RWPE1 (cell line): ENCODE measurements around the gene OR5K1.
A peak's percentile ranks its signal among the peaks of the same experiment; 100 is the strongest.

ENCODE experiments used
- CTCF ChIA-PET: fragments of 350-600 bp; sonication (Branson Sonifier 250); formaldehyde crosslinking; extraction: SDS; loops from one replicate; lab custom pipeline; 2021; lab: Yijun Ruan, JAX
- POLR2A ChIA-PET: fragments of 400-600 bp; formaldehyde crosslinking; extraction: SDS; loops from one replicate; lab custom pipeline; 2020; ENCODE audit warnings: antibody characterized with exemption; ENCODE audit not compliant: low non-redundant PET; lab: Yijun Ruan, JAX
- DNase-seq: peaks from one replicate; pipeline ENCODE4 v3.0.0; 2012; ENCODE audit warnings: low spot score
- H3K27ac ChIP-seq: fragments of 450-650 bp; 2 replicates; pipeline ENCODE4 v1.5.1; 2017
- CTCF ChIP-seq: fragments of 450-650 bp; conservative IDR thresholded peaks from 2 replicates; pipeline ENCODE4 v1.5.1; 2017; ENCODE audit warnings: low read depth, mild to moderate bottlenecking

OR5K1 gene

DNA sequence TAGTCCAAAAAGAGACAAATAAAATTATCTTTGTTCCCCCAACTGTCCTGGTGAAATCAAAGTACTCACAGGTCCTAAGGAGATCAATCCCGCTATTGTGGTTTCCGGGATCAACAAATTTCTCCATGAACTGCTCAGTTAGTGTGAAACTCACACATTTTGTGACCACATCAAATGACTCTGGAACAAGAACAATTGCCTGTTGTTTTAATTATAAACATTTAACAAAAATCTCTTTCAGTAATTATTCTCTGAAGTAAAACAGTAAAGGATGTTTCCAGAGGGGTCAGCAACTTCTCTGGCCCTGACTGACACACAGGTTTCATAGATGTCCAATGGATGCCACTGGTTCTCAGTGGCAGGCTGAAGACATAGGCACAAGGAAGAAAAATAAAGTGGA is 55.8 kb downstream of the OR5K1 start:
- DNase-seq, result no peak
- POLR2A ChIA-PET, result no interaction called here
- no peak overlapping the region for H3K27ac ChIP-seq
- CTCF ChIA-PET, result no interaction called here
- TF ChIP-seq CTCF, result no peak

DNA sequence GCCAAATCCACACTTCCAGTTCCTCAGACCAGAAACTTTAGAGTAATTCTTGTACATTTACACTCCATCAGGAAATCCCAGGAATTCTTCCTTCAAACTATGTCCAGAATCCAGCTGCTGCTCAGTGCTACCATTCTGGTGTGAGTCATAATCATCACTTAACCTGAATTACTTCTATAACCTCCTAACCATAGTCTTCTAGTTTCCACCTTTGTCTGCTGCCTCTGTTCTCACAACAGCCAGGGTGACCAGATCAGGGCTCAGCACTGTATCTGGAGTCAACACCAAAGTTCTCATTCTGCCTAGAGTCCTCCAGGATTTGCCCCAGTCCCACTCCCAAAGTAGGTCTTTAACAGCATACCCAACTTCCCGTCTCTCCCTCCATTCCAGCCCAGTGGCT is 56.4 kb downstream of the OR5K1 start:
- DNase-seq, result no peak
- CTCF ChIA-PET, result interaction anchor here (1.0 kb wide), 1 partner anchor 83 kb away, joined by 3 read pairs; no protein-coding TSS in a partner anchor
- POLR2A ChIA-PET, result no interaction called here
- TF ChIP-seq CTCF, result no peak
- no peak overlapping the region for H3K27ac ChIP-seq

DNA sequence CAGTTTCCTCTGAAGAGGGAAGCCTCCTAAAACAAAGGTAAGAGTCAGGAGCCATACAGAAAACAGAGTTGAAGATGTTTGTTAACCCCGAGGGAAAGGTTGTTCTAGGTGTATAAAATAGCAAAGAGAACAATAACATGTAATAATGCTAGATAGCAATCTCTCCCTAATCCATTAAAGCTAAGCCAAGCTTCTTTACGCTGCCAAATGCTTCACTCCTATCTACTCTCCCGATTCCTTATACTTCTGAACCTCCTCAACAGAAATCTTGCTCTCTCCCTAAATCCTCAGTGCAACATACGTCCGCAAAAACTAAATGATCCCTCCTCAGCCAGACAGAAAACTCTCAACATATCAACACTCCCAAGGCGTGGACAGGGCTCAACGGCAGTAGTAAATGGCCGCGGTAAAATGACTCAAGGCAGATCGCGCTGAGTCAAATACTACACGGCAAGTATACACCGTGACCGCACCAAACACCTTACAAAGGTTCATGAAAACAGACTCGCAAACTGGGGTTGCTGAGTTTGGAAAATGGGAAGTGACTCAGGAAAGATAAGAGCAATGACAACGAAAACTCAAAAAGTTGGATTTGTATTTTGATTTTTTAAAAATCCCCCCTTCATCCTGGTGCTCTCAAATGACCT is 59.0 kb downstream of the OR5K1 start:
- ChIA-PET POLR2A (no interaction called here), CTCF (no interaction called here)
- DNase-seq, result peak; percentile 59
- TF ChIP-seq CTCF, result no peak
- H3K27ac ChIP-seq, result peak overlapping the region; percentile 95
